H1 (cell line): ENCODE data around the gene CAV3. TPM values are rescaled to one million over a fixed set of nuclear protein-coding genes. Genes with fewer than 3 reads are reported as not detected.

Experiments used
- CTCF ChIA-PET: fragments of 300-600 bp; sonication (Branson Sonifier 250); formaldehyde crosslinking; loops from one replicate; lab custom pipeline; 2021; ENCODE audit not compliant: partially characterized antibody; lab: Charles Lee
- POLR2A ChIA-PET: fragments of 300-600 bp; sonication (Branson Sonifier 250); formaldehyde crosslinking; loops from one replicate; lab custom pipeline; 2021; ENCODE audit warnings: inconsistent platforms; ENCODE audit not compliant: partially characterized antibody; lab: Charles Lee
- DNase-seq, 2 experiments: peaks; one replicate each; pipeline versions ENCODE4 v3.0.0 to v3.0.0-alpha.2; 2010 to 2022; ENCODE audit warnings: low spot score in 2 of 2, low read depth in 1 of 2, mixed read lengths in 1 of 2
- FAIRE-seq: peaks from 2 replicates; lab custom pipeline; 2011; peaks lifted over from hg19 to GRCh38; lab: Jason Lieb, UNC
- H2AFZ ChIP-seq: 2 replicates; pipeline ENCODE4 v1.8.1; 2012; ENCODE audit warnings: low read length, inconsistent platforms
- H2AK5ac ChIP-seq: 2 replicates; pipeline ENCODE4 v1.6.1; 2013; ENCODE audit warnings: low read depth, low read length
- H2BK120ac ChIP-seq: replicated peaks from 2 replicates; pipeline ENCODE3; 2013; ENCODE audit warnings: low read depth, low read length, inconsistent platforms
- H2BK12ac ChIP-seq: 2 replicates; pipeline ENCODE4 v1.6.1; 2013; ENCODE audit warnings: low read depth, low read length
- H2BK15ac ChIP-seq: 2 replicates; pipeline ENCODE4 v1.6.1; 2013; ENCODE audit warnings: low read length
- H2BK20ac ChIP-seq: 2 replicates; pipeline ENCODE4 v1.6.1; 2013; ENCODE audit warnings: low read length
- H2BK5ac ChIP-seq: 2 replicates; pipeline ENCODE4 v1.6.1; 2013; ENCODE audit warnings: low read depth, low read length
- H3K14ac ChIP-seq: 2 replicates; pipeline ENCODE4 v1.6.1; 2013; ENCODE audit warnings: inconsistent platforms; ENCODE audit not compliant: insufficient read length
- H3K18ac ChIP-seq: 2 replicates; pipeline ENCODE4 v1.6.1; 2013; ENCODE audit warnings: low read length; ENCODE audit errors: extremely low read depth
- H3K23ac ChIP-seq: 2 replicates; pipeline ENCODE4 v1.6.1; 2013; ENCODE audit warnings: inconsistent platforms; ENCODE audit not compliant: insufficient read length
- H3K23me2 ChIP-seq: 2 replicates; pipeline ENCODE4 v1.6.1; 2013; ENCODE audit warnings: low read depth, low read length
- H3K27ac ChIP-seq: 2 replicates; pipeline ENCODE4 v1.6.1; 2011; ENCODE audit warnings: low read depth, low read length, inconsistent platforms
- H3K27me3 ChIP-seq, 4 experiments: replicated peaks in 1 of 4; 1 replicate in 1 of 4; 2 replicates in 3 of 4; pipeline versions ENCODE4 v1.6.1 to v1.8.1; 2011 to 2013; ENCODE audit warnings: low read length in 3 of 4, mild to moderate bottlenecking in 3 of 4, inconsistent platforms in 2 of 4, mixed read lengths in 2 of 4, moderate library complexity in 1 of 4; ENCODE audit not compliant: control insufficient read depth in 3 of 4, insufficient read depth in 3 of 4; ENCODE audit errors: extremely low read depth in 1 of 4
- H3K36me3 ChIP-seq, 4 experiments: 2 replicates each; pipeline versions ENCODE4 v1.6.1 to v1.8.1; 2011 to 2013; ENCODE audit warnings: mild to moderate bottlenecking in 4 of 4, low read length in 3 of 4, moderate library complexity in 2 of 4, control low read depth in 1 of 4, inconsistent platforms in 1 of 4; ENCODE audit not compliant: insufficient read depth in 4 of 4, control insufficient read depth in 2 of 4
- H3K4ac ChIP-seq: replicated peaks from 2 replicates; pipeline ENCODE3; 2013; ENCODE audit warnings: low read length, low read depth, mixed read lengths, inconsistent platforms; ENCODE audit not compliant: insufficient read length
- H3K4me1 ChIP-seq, 4 experiments: replicated peaks in 1 of 4; 1 replicate in 1 of 4; 2 replicates in 3 of 4; pipeline versions ENCODE4 v1.6.1 to v1.8.1; 2011 to 2013; ENCODE audit warnings: low read length in 3 of 4, inconsistent platforms in 2 of 4, mixed read lengths in 1 of 4; ENCODE audit not compliant: insufficient read depth in 4 of 4, control insufficient read depth in 3 of 4
- H3K4me2 ChIP-seq, 2 experiments: 2 replicates each; pipeline versions ENCODE4 v1.6.1 to v1.8.1; 2011 to 2013; ENCODE audit warnings: low read depth in 2 of 2, low read length in 2 of 2, control low read depth in 1 of 2, inconsistent platforms in 1 of 2, mild to moderate bottlenecking in 1 of 2; ENCODE audit not compliant: insufficient read depth in 1 of 2
- H3K4me3 ChIP-seq, 4 experiments: fragments of 200-600, 300-600 bp in 1 of 4; sonication (generic), shearing (Covaris generic), sonication (Bioruptor Twin) in 1 of 4; 2 replicates each; pipeline versions ENCODE4 v1.5.1 to v1.8.1; 2011 to 2016; ENCODE audit warnings: low read length in 4 of 4, low read depth in 3 of 4, control low read depth in 2 of 4, inconsistent platforms in 2 of 4, mild to moderate bottlenecking in 2 of 4, mixed read lengths in 1 of 4, moderate library complexity in 1 of 4; ENCODE audit not compliant: insufficient read depth in 2 of 4; ENCODE audit errors: extremely low read depth in 1 of 4
- H3K56ac ChIP-seq: replicated peaks from 2 replicates; pipeline ENCODE3; 2013; ENCODE audit warnings: low read depth, mild to moderate bottlenecking, mixed read lengths, low read length, inconsistent platforms; ENCODE audit not compliant: insufficient read length
- H3K79me1 ChIP-seq: 2 replicates; pipeline ENCODE4 v1.6.1; 2013; ENCODE audit warnings: low read depth, low read length, control low read depth
- H3K79me2 ChIP-seq, 2 experiments: 2 replicates each; pipeline versions ENCODE4 v1.6.1 to v1.8.1; 2012 to 2013; ENCODE audit warnings: low read length in 2 of 2, mild to moderate bottlenecking in 2 of 2, inconsistent platforms in 1 of 2; ENCODE audit not compliant: insufficient read depth in 2 of 2, control insufficient read depth in 1 of 2
- H3K9ac ChIP-seq, 4 experiments: replicated peaks in 1 of 4; 1 replicate in 1 of 4; 2 replicates in 3 of 4; pipeline versions ENCODE4 v1.6.1 to v1.8.1; 2011 to 2013; ENCODE audit warnings: low read depth in 3 of 4, low read length in 3 of 4, control low read depth in 2 of 4, mild to moderate bottlenecking in 2 of 4, moderate library complexity in 2 of 4, inconsistent platforms in 1 of 4; ENCODE audit errors: extremely low read depth in 1 of 4
- H3K9me3 ChIP-seq, 2 experiments: 2 replicates each; pipeline versions ENCODE4 v1.6.1 to v1.8.1; 2012 to 2013; ENCODE audit warnings: mild to moderate bottlenecking in 2 of 2, moderate library complexity in 2 of 2, control low read depth in 1 of 2, inconsistent platforms in 1 of 2, low read depth in 1 of 2, low read length in 1 of 2, mixed read lengths in 1 of 2; ENCODE audit not compliant: insufficient read depth in 2 of 2
- H4K20me1 ChIP-seq, 2 experiments: replicated peaks in 1 of 2; 2 replicates each; pipeline versions ENCODE3 to v1.8.1; 2011 to 2013; ENCODE audit warnings: inconsistent platforms in 2 of 2, low read length in 2 of 2, mild to moderate bottlenecking in 1 of 2; ENCODE audit not compliant: insufficient read depth in 2 of 2, control insufficient read depth in 1 of 2
- H4K5ac ChIP-seq: 2 replicates; pipeline ENCODE4 v1.6.1; 2013; ENCODE audit warnings: low read length, low read depth, mixed read lengths, inconsistent platforms; ENCODE audit not compliant: insufficient read length
- H4K8ac ChIP-seq: 2 replicates; pipeline ENCODE4 v1.8.0; 2013; ENCODE audit warnings: mild to moderate bottlenecking, moderate library complexity, low read length, inconsistent platforms; ENCODE audit not compliant: insufficient read depth; ENCODE audit errors: extremely low read depth
- H4K91ac ChIP-seq: replicated peaks from 2 replicates; pipeline ENCODE3; 2013; ENCODE audit warnings: low read length, mixed read lengths, inconsistent platforms; ENCODE audit not compliant: insufficient read length
- BCL11A ChIP-seq, 2 experiments: IDR thresholded peaks; one replicate each; pipeline ENCODE4 v1.6.1; 2011; ENCODE audit warnings: low read depth in 2 of 2, low read length in 2 of 2, mild to moderate bottlenecking in 2 of 2
- CBX5 ChIP-seq: fragments of 300-800, 300-1000 bp; sonication (generic); IDR thresholded peaks from 2 replicates; pipeline ENCODE4 v1.7.1; 2016; ENCODE audit warnings: antibody characterized with exemption, low read length, low read depth
- CEBPB ChIP-seq: IDR thresholded peaks from 2 replicates; pipeline ENCODE4 v1.6.1; 2012; ENCODE audit warnings: low read depth, low read length
- EP300 ChIP-seq, 2 experiments: IDR thresholded peaks; 1 replicate in 1 of 2; 2 replicates in 1 of 2; pipeline ENCODE4 v1.6.1; 2011 to 2012; ENCODE audit warnings: low read depth in 2 of 2, low read length in 2 of 2, mild to moderate bottlenecking in 2 of 2, borderline replicate concordance in 1 of 2, inconsistent platforms in 1 of 2, moderate library complexity in 1 of 2
- EZH2 ChIP-seq: fragments of 200-600 bp; sonication (generic); IDR thresholded peaks from 2 replicates; pipeline ENCODE4 v1.7.1; 2012; ENCODE audit warnings: low read depth, mild to moderate bottlenecking, moderate library complexity, low read length, inconsistent platforms; ENCODE audit not compliant: severe bottlenecking
- HDAC6 ChIP-seq: IDR thresholded peaks from one replicate; pipeline ENCODE4 v1.7.1; 2012; ENCODE audit warnings: low read depth, mild to moderate bottlenecking, inconsistent platforms, low read length, moderate library complexity
- MAFK ChIP-seq: IDR thresholded peaks from 2 replicates; pipeline ENCODE4 v1.6.1; 2012; ENCODE audit warnings: low read depth, mild to moderate bottlenecking, improper control_type of control experiment, low read length
- POLR2AphosphoS5 ChIP-seq: IDR thresholded peaks from 2 replicates; pipeline ENCODE4 v1.6.1; 2011; ENCODE audit warnings: low read depth, low read length
- SIX5 ChIP-seq: IDR thresholded peaks from 2 replicates; pipeline ENCODE4 v1.6.1; 2011; ENCODE audit warnings: mild to moderate bottlenecking, low read depth, low read length
- SP2 ChIP-seq: IDR thresholded peaks from 2 replicates; pipeline ENCODE4 v1.6.1; 2012; ENCODE audit warnings: mild to moderate bottlenecking, low read length, inconsistent platforms
- SP4 ChIP-seq: IDR thresholded peaks from 2 replicates; pipeline ENCODE4 v1.6.1; 2012; ENCODE audit warnings: low read length, inconsistent platforms
- SRF ChIP-seq: IDR thresholded peaks from 2 replicates; pipeline ENCODE4 v1.6.1; 2011; ENCODE audit warnings: mild to moderate bottlenecking, low read depth, low read length, moderate library complexity
- WGBS, 2 experiments: shearing (Covaris generic) in 1 of 2; methylation state at CpG; one replicate each; pipeline versions ENCODE4 v1.1.6 to v1.1.7; 2013 to 2015; ENCODE audit warnings: low lambda C conversion rate in 2 of 2, mixed read lengths in 2 of 2, inconsistent platforms in 1 of 2, low coverage in 1 of 2, missing lambda C conversion rate in 1 of 2; ENCODE audit not compliant: insufficient replicate concordance in 2 of 2, insufficient coverage in 1 of 2, insufficient read length in 1 of 2; ENCODE audit errors: extremely low coverage in 1 of 2, missing lambda C conversion rate in 1 of 2; 5-methylcytosine and 5-hydroxymethylcytosine counted together
- polyA plus RNA-seq, 7 experiments: library from polyadenylated mRNA; depleted of rRNA in 3 of 7; stranded (reverse) in 5 of 7; unstranded in 2 of 7; fragments of >200 nt in 5 of 7; fragments of 200-250 nt in 2 of 7; gene quantifications; 1 replicate in 5 of 7; 2 replicates in 1 of 7; 4 replicates in 1 of 7; pipeline versions ENCODE4 v1.2.1 to v1.2.3, GENCODE V29; 2011 to 2013; ENCODE audit warnings: missing spikeins in 2 of 7, mixed read lengths in 2 of 7
- total RNA-seq: library from RNA; stranded (reverse); fragmentation: NEBNext Ultra II Directional; extraction: Animal tissue kit (Norgen Biotek cat#: 25700); gene quantifications from 2 replicates; pipeline ENCODE4 v1.2.1, GENCODE V29; 2021
- TF ChIP-seq, protein P1 (sequence below), 3 experiments: IDR thresholded peaks; 1 replicate in 2 of 3; 2 replicates in 1 of 3; pipeline versions ENCODE4 v1.5.1 to v1.6.1; 2011; ENCODE audit warnings: low read length in 3 of 3, mild to moderate bottlenecking in 3 of 3, inconsistent platforms in 2 of 3, low read depth in 1 of 3, moderate library complexity in 1 of 3; ENCODE audit not compliant: insufficient read depth in 1 of 3; ENCODE audit errors: control extremely low read depth in 1 of 3

The CAV3 gene
- total and polyA plus RNA-seq, 2 of the 8 experiments (the other 6 are each of a cell fraction or from before 2014, with no cell fraction given) = not detected

GRCh38 chr3:8734908-8735307 is 1.3 kb downstream of the CAV3 start:
- Histone ChIP-seq H3K23me2 (no peaks in the 10 kb centered on the region), H2BK120ac (no peak overlapping the region), H3K23ac (no peak overlapping the region), H2BK15ac (no peak overlapping the region), H4K8ac (no peak overlapping the region; the same call in 1 of the 2 replicates), H3K4me1 (peaks cover 0 to 7% (median 3%) of the 10 kb centered on the region in 4 experiments; a peak in 4 of 7 replicates), H4K91ac (no peak overlapping the region), H2AK5ac (no peak overlapping the region), H3K9me3 (no peaks in the 10 kb centered on the region), H3K18ac (no peak overlapping the region), H3K9ac (no peak overlapping the region), H3K27me3 (peaks cover 0 to 2% (median 0%) of the 10 kb centered on the region in 4 experiments; a peak in 3 of 7 replicates), H2BK12ac (no peak overlapping the region), H3K56ac (no peak overlapping the region), H3K4ac (no peak overlapping the region), H2BK20ac (no peak overlapping the region), H3K79me1 (no peaks in the 10 kb centered on the region), H2BK5ac (no peak overlapping the region), H3K36me3 (no peaks in the 10 kb centered on the region), H3K4me2 (no peak overlapping the region), H3K14ac (no peak overlapping the region), H2AFZ (no peak overlapping the region), H3K4me3 (no peak overlapping the region), H4K20me1 (no peaks in the 10 kb centered on the region), H3K79me2 (no peaks in the 10 kb centered on the region), H4K5ac (no peak overlapping the region), H3K27ac (no peak overlapping the region)
- WGBS, 2 experiments = 87% methylated on average over 1 of the region's 1 CpG; no CpG with 5 or more reads in 1 of the 2 experiments
- FAIRE-seq (no peak), DNase-seq (no peak)
- ChIA-PET POLR2A (no interaction called here), CTCF (interaction anchor here (0.9 to 1.3 kb wide), 2 partner anchors 21 to 35 kb away, joined by 4 read pairs; partner anchors contain the start of gene OXTR)
- TF ChIP-seq, protein P1, sequence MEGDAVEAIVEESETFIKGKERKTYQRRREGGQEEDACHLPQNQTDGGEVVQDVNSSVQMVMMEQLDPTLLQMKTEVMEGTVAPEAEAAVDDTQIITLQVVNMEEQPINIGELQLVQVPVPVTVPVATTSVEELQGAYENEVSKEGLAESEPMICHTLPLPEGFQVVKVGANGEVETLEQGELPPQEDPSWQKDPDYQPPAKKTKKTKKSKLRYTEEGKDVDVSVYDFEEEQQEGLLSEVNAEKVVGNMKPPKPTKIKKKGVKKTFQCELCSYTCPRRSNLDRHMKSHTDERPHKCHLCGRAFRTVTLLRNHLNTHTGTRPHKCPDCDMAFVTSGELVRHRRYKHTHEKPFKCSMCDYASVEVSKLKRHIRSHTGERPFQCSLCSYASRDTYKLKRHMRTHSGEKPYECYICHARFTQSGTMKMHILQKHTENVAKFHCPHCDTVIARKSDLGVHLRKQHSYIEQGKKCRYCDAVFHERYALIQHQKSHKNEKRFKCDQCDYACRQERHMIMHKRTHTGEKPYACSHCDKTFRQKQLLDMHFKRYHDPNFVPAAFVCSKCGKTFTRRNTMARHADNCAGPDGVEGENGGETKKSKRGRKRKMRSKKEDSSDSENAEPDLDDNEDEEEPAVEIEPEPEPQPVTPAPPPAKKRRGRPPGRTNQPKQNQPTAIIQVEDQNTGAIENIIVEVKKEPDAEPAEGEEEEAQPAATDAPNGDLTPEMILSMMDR (IDR thresholded peaks at IDR 0.05; ENCODE audit: control extremely low read depth in 1 of 3, insufficient read depth in 1 of 3, low read depth in 1 of 3, low read length in 3 of 3) = no peak
- TF ChIP-seq HDAC6 (no peak), SP4 (no peak), BCL11A (IDR thresholded peaks at IDR 0.05; ENCODE audit: low read depth in 2 of 2, low read length in 2 of 2) (no peak), POLR2AphosphoS5 (no peak), CBX5 (no peak), CEBPB (no peak), MAFK (no peak), SIX5 (no peak), EP300 (IDR thresholded peaks at IDR 0.05; ENCODE audit: borderline replicate concordance in 1 of 2, low read depth in 2 of 2, low read length in 2 of 2) (no peak), SRF (no peak), SP2 (no peak), EZH2 (no peak)
